Peyer's patch (tissue), 4 donors: Measurements from ENCODE around the gene GALK2. TPM values are rescaled to one million over a fixed set of nuclear protein-coding genes. Genes with fewer than 3 reads are reported as not detected.

Experiments
- DNase-seq, 3 donors: peaks; one replicate each; pipeline ENCODE4 v3.0.0-alpha.2; 2017 to 2019
- H3K27ac ChIP-seq, 4 donors: fragments of 200-600 bp; sonication (generic); one replicate each; pipeline ENCODE4 v1.5.1; 2016 to 2019
- H3K27me3 ChIP-seq, 2 donors: fragments of 200-600 bp; sonication (generic); one replicate each; pipeline ENCODE4 v1.5.1; 2019
- H3K36me3 ChIP-seq, 3 donors: fragments of 200-600 bp; sonication (generic); one replicate each; pipeline ENCODE4 v1.5.1; 2016 to 2019
- H3K4me1 ChIP-seq, 4 donors: fragments of 200-600 bp; sonication (generic); one replicate each; pipeline ENCODE4 v1.5.1; 2016 to 2019
- H3K4me3 ChIP-seq, 4 donors: fragments of 200-600 bp; sonication (generic); 1 replicate in 3 of 4; 2 replicates in 1 of 4; pipeline ENCODE4 v1.5.1; 2016 to 2019; ENCODE audit warnings: mild to moderate bottlenecking in 1 of 4
- H3K9me3 ChIP-seq, 4 donors: fragments of 200-600 bp; sonication (generic); one replicate each; pipeline ENCODE4 v1.5.1; 2016 to 2019; ENCODE audit warnings: mild to moderate bottlenecking in 1 of 4
- CTCF ChIP-seq, 6 experiments: fragments of 450-650 bp in 4 of 6; fragments of 200-600 bp in 2 of 6; sonication (generic) in 1 of 6; IDR thresholded peaks; one replicate each; pipeline ENCODE4 v1.5.1; 2017 to 2019; ENCODE audit warnings: antibody characterized with exemption in 6 of 6, mild to moderate bottlenecking in 3 of 6, moderate library complexity in 1 of 6
- POLR2A ChIP-seq, 2 donors: fragments of 450-650 bp; IDR thresholded peaks; one replicate each; pipeline ENCODE4 v1.5.1; 2017; ENCODE audit warnings: antibody characterized with exemption in 2 of 2, mild to moderate bottlenecking in 2 of 2, moderate library complexity in 2 of 2
- total RNA-seq, 4 donors: library from RNA; depleted of rRNA; stranded (reverse); fragments of >200 nt; gene quantifications; one replicate each; pipeline ENCODE4 v1.1.0, GENCODE V29; 2016

GALK2 gene
- total RNA-seq, 4 donors from 2014 or later: 33.4 to 61.9 (median 44.3) TPM

GRCh38 chr15:49282366-49282765 is 112.3 kb downstream of the GALK2 start:
- Histone ChIP-seq H3K4me1 (no peaks in the 10 kb centered on the region), H3K36me3 (peaks cover 0 to 45% (median 0%) of the 10 kb centered on the region in 3 donors), H3K9me3 (no peaks in the 10 kb centered on the region), H3K4me3 (no peak overlapping the region), H3K27ac (no peak overlapping the region), H3K27me3 (no peaks in the 10 kb centered on the region)
- TF ChIP-seq CTCF (IDR thresholded peaks at IDR 0.05) (no peak), POLR2A (IDR thresholded peaks at IDR 0.05) (no peak)
- no peak for DNase-seq

- Histone ChIP-seq H3K4me3 (no peak overlapping the region), H3K27me3 (no peaks in the 10 kb centered on the region), H3K27ac (no peak overlapping the region), H3K9me3 (no peaks in the 10 kb centered on the region), H3K36me3 (peaks cover 0 to 46% (median 0%) of the 10 kb centered on the region in 3 donors), H3K4me1 (no peaks in the 10 kb centered on the region)
- no peak for DNase-seq
- TF ChIP-seq CTCF (IDR thresholded peaks at IDR 0.05): no peak
- no peak for TF ChIP-seq POLR2A (IDR thresholded peaks at IDR 0.05)
Measured at GRCh38 chr15:49286649-49287404, 116.8 kb downstream of the GALK2 start.

GRCh38 chr15:49287481-49287880 is 117.4 kb downstream of the GALK2 start:
- no peak overlapping the region for H3K4me3 ChIP-seq
- H3K36me3 ChIP-seq: peaks cover 0 to 40% (median 0%) of the 10 kb centered on the region in 3 donors
- no peaks in the 10 kb centered on the region for H3K9me3 ChIP-seq
- DNase-seq: no peak
- H3K27ac ChIP-seq: no peak overlapping the region
- H3K27me3 ChIP-seq: no peaks in the 10 kb centered on the region
- no peaks in the 10 kb centered on the region for H3K4me1 ChIP-seq
- no peak for TF ChIP-seq POLR2A (IDR thresholded peaks at IDR 0.05)
- TF ChIP-seq CTCF (IDR thresholded peaks at IDR 0.05): no peak

GRCh38 chr15:49288391-49288790 is 118.3 kb downstream of the GALK2 start:
- H3K36me3 ChIP-seq: peaks cover 0 to 40% (median 0%) of the 10 kb centered on the region in 3 donors
- DNase-seq: no peak
- TF ChIP-seq CTCF (IDR thresholded peaks at IDR 0.05): no peak
- no peak for TF ChIP-seq POLR2A (IDR thresholded peaks at IDR 0.05)

GRCh38 chr15:49290191-49290590 is 120.1 kb downstream of the GALK2 start:
- Histone ChIP-seq H3K4me3 (no peak overlapping the region), H3K36me3 (peaks cover 0 to 23% (median 0%) of the 10 kb centered on the region in 3 donors), H3K27me3 (no peaks in the 10 kb centered on the region), H3K9me3 (no peaks in the 10 kb centered on the region), H3K4me1 (no peaks in the 10 kb centered on the region), H3K27ac (no peak overlapping the region)
- no peak for TF ChIP-seq CTCF (IDR thresholded peaks at IDR 0.05)
- no peak for TF ChIP-seq POLR2A (IDR thresholded peaks at IDR 0.05)
- no peak for DNase-seq

More at GRCh38 chr15:49288391-49288790, 118.3 kb downstream of the GALK2 start:
- Histone ChIP-seq H3K27ac (no peak overlapping the region), H3K27me3 (no peaks in the 10 kb centered on the region), H3K4me3 (no peak overlapping the region), H3K4me1 (no peaks in the 10 kb centered on the region), H3K9me3 (no peaks in the 10 kb centered on the region)
